EL (cell line): ENCODE data around the gene TKT.

ENCODE experiments used
- DNase-seq: peaks from one replicate; pipeline ENCODE4 v3.0.0-alpha.2; 2016

TKT gene

DNA sequence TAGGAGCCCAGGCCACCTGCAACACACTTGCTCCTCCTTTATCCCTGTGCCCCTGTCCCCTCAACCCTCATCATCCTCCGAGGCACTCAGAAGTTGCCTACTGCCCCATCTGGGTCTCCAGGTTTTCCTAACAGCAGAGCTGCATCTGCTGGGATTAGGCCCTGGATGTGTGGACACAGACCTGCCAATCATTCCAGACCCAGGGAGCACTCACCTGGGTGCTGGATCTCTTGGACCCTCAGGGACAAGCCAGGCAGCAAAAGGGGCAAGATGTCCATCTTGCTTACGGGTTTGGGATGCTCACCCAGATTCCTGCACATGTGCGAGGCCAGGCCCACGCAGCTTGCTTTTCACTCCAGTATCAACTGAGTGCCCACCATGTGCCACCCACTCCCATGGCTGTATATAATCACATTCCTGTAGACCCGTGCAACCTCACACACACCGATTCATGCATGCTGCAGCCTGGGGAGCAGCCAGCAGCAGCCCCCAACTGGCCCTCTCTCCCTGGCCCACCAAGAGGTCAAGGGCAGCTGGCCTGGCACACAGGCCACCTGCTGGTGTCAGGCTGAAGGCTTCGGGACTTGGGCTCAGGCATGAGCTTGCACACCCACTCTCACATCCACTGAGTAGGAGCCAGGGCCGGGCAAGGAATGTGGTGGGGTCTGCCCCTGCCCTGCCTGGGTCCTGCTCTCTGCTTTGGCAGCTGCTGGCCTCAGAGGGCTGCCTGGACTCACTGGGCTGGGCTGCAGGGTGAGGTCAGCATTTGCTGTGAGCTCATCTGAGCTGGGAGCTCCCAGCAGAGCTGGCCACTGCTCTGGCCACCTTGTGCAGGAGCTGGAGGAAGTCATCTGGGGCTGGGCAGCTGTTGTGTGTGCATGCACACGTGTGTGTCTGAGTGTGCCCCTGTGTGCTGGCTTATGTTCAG lies 79.9 kb downstream of the TKT start:
- no peak for DNase-seq
